HEK293T (cell line): Measurements from ENCODE around the gene PRKAG2.

Experiments
- CTCF ChIA-PET: fragments of 350-600 bp; formaldehyde crosslinking; extraction: SDS; loops from one replicate; lab custom pipeline; 2021; ENCODE audit warnings: antibody characterized with exemption, inconsistent platforms; lab: Yijun Ruan, JAX
- POLR2A ChIA-PET: fragments of 350-600 bp; formaldehyde crosslinking; extraction: SDS; loops from one replicate; lab custom pipeline; 2020; ENCODE audit warnings: antibody characterized with exemption, inconsistent platforms; lab: Yijun Ruan, JAX
- DNase-seq: peaks from one replicate; pipeline ENCODE4 v3.0.0; 2012; ENCODE audit warnings: mixed read lengths; ENCODE audit errors: extremely low spot score
- ARNT ChIP-seq: fragments of 450-650 bp; IDR thresholded peaks from 2 replicates; pipeline ENCODE4 v1.6.1; 2017; ENCODE audit warnings: mild to moderate bottlenecking
- BHLHE40 ChIP-seq: fragments of 450-650 bp; IDR thresholded peaks from 2 replicates; pipeline ENCODE4 v1.6.1; 2016; ENCODE audit warnings: mild to moderate bottlenecking, moderate library complexity, borderline replicate concordance
- CTBP1 ChIP-seq: fragments of 450-650 bp; IDR thresholded peaks from 2 replicates; pipeline ENCODE4 v1.6.1; 2016; ENCODE audit warnings: borderline replicate concordance
- ELF4 ChIP-seq: fragments of 450-650 bp; IDR thresholded peaks from 2 replicates; pipeline ENCODE4 v1.6.1; 2017; ENCODE audit warnings: antibody characterized with exemption
- FOXA1 ChIP-seq: fragments of 450-650 bp; IDR thresholded peaks from 2 replicates; pipeline ENCODE4 v1.6.1; 2016; ENCODE audit warnings: mild to moderate bottlenecking
- FOXK2 ChIP-seq: fragments of 450-650 bp; IDR thresholded peaks from 2 replicates; pipeline ENCODE4 v1.6.1; 2016; ENCODE audit warnings: mild to moderate bottlenecking
- FOXM1 ChIP-seq: fragments of 450-650 bp; IDR thresholded peaks from 2 replicates; pipeline ENCODE4 v1.6.1; 2017; ENCODE audit warnings: mild to moderate bottlenecking, borderline replicate concordance
- HDGF ChIP-seq: fragments of 450-650 bp; IDR thresholded peaks from 2 replicates; pipeline ENCODE4 v1.6.1; 2017; ENCODE audit warnings: antibody characterized with exemption, borderline replicate concordance
- L3MBTL2 ChIP-seq: fragments of 450-650 bp; conservative IDR thresholded peaks from 2 replicates; pipeline ENCODE4 v1.6.1; 2016; ENCODE audit warnings: mild to moderate bottlenecking
- LEF1 ChIP-seq: fragments of 450-650 bp; IDR thresholded peaks from 2 replicates; pipeline ENCODE4 v1.6.1; 2017; ENCODE audit warnings: mild to moderate bottlenecking, borderline replicate concordance
- NFRKB ChIP-seq: fragments of 450-650 bp; IDR thresholded peaks from 2 replicates; pipeline ENCODE4 v1.6.1; 2016; ENCODE audit warnings: mild to moderate bottlenecking, moderate library complexity
- PKNOX1 ChIP-seq: fragments of 450-650 bp; IDR thresholded peaks from 2 replicates; pipeline ENCODE4 v1.6.1; 2016
- SP1 ChIP-seq: fragments of 450-650 bp; IDR thresholded peaks from 2 replicates; pipeline ENCODE4 v1.6.1; 2017
- SUZ12 ChIP-seq: fragments of 450-650 bp; IDR thresholded peaks from 2 replicates; pipeline ENCODE4 v1.6.1; 2016; ENCODE audit warnings: mild to moderate bottlenecking
- TARDBP ChIP-seq: fragments of 450-650 bp; IDR thresholded peaks from 2 replicates; pipeline ENCODE4 v1.6.1; 2016
- ZNF384 ChIP-seq: fragments of 450-650 bp; IDR thresholded peaks from 2 replicates; pipeline ENCODE4 v1.6.1; 2016

The PRKAG2 gene

GRCh38 chr7:151637781-151638261, 239.1 kb downstream of the PRKAG2 start:
- DNase-seq: no peak
- TF ChIP-seq CTBP1 (no peak), BHLHE40 (no peak), FOXK2 (no peak), ELF4 (no peak), ARNT (no peak), TARDBP (no peak), FOXM1 (no peak), SP1 (no peak), SUZ12 (no peak), FOXA1 (no peak)
- ChIA-PET POLR2A (no interaction called here), CTCF (no interaction called here)

- CTCF ChIA-PET: no interaction called here
- DNase-seq: no peak
- POLR2A ChIA-PET: no interaction called here
- no peak for TF ChIP-seq NFRKB
- TF ChIP-seq FOXA1: no peak
- TF ChIP-seq BHLHE40: no peak
- TF ChIP-seq TARDBP: no peak
- TF ChIP-seq HDGF: no peak
- TF ChIP-seq SP1: no peak
- TF ChIP-seq LEF1: no peak
- TF ChIP-seq ZNF384: no peak
- no peak for TF ChIP-seq CTBP1
- no peak for TF ChIP-seq FOXM1
- no peak for TF ChIP-seq FOXK2
- no peak for TF ChIP-seq L3MBTL2
- TF ChIP-seq PKNOX1: no peak
- TF ChIP-seq ELF4: no peak
- TF ChIP-seq SUZ12: no peak
- TF ChIP-seq ARNT: no peak
Measured at GRCh38 chr7:151634643-151635042, 242.3 kb downstream of the PRKAG2 start.

- ChIA-PET POLR2A (interaction anchor here (1.2 to 1.7 kb wide), 2 partner anchors 18 to 33 kb away, joined by 3 to 5 read pairs; no protein-coding TSS in a partner anchor), CTCF (interaction anchor here (0.6 to 1.1 kb wide), 3 partner anchors 13 to 426 kb away, joined by 3 to 5 read pairs (median 3); no protein-coding TSS in a partner anchor)
- DNase-seq: no peak
- TF ChIP-seq SUZ12 (no peak), ELF4 (no peak; the same call in 1 of the 2 replicates), LEF1 (no peak), FOXA1 (no peak), L3MBTL2 (no peak), PKNOX1 (no peak)
Measured at GRCh38 chr7:151633516-151633812, 243.5 kb downstream of the PRKAG2 start.

- TF ChIP-seq FOXK2 (no peak), BHLHE40 (no peak), HDGF (no peak), L3MBTL2 (no peak), NFRKB (no peak), PKNOX1 (no peak), ARNT (no peak), ZNF384 (no peak), FOXM1 (no peak), LEF1 (no peak), SP1 (no peak), SUZ12 (no peak), ELF4 (no peak), FOXA1 (no peak), CTBP1 (no peak), TARDBP (no peak)
- CTCF ChIA-PET: interaction anchor here (0.6 to 2.8 kb wide), 6 partner anchors 9 to 427 kb away, joined by 3 to 7 read pairs (median 4); no protein-coding TSS in a partner anchor
- POLR2A ChIA-PET: interaction anchor here (0.8 to 1.7 kb wide), 7 partner anchors 13 to 94 kb away, joined by 3 to 5 read pairs (median 3); no protein-coding TSS in a partner anchor
- no peak for DNase-seq
Measured at GRCh38 chr7:151632750-151633515, 244.0 kb downstream of the PRKAG2 start.

GRCh38 chr7:151631953-151632749, 244.8 kb downstream of the PRKAG2 start:
- TF ChIP-seq HDGF (no peak), ARNT (0 out of 2 replicates have a peak, but pooled peaks have one; percentile 39), BHLHE40 (no peak), SUZ12 (no peak), ELF4 (no peak), PKNOX1 (no peak), NFRKB (no peak), ZNF384 (no peak), SP1 (no peak), L3MBTL2 (no peak), FOXM1 (peak; percentile 84; the same call in 1 of the 2 replicates), LEF1 (0 out of 2 replicates have a peak, but pooled peaks have one; percentile 71), FOXA1 (no peak), CTBP1 (no peak), TARDBP (no peak), FOXK2 (no peak)
- ChIA-PET POLR2A (interaction anchor here (0.8 to 1.7 kb wide), 7 partner anchors 9 to 93 kb away, joined by 3 to 5 read pairs (median 3); no protein-coding TSS in a partner anchor), CTCF (interaction anchor here (0.7 to 2.8 kb wide), 7 partner anchors 10 to 126 kb away, joined by 3 to 7 read pairs (median 4); no protein-coding TSS in a partner anchor)
- peak; percentile 91 for DNase-seq
